HL-60 (cell line): ENCODE data around the gene RASAL3.

Experiments used
- DNase-seq, 2 experiments: peaks; one replicate each; pipeline ENCODE4 v3.0.0-alpha.2; 2010 to 2020; ENCODE audit warnings: low read depth in 1 of 2, low spot score in 1 of 2
- H3K27ac ChIP-seq: fragments of 250-450 bp; sonication (Bioruptor Pico); replicated peaks from 2 replicates; pipeline ENCODE4 v1.5.1; 2020; ENCODE audit warnings: mild to moderate bottlenecking, moderate library complexity
- H3K27me3 ChIP-seq: fragments of 250-450 bp; sonication (Bioruptor Pico); 2 replicates; pipeline ENCODE4 v1.5.1; 2021; ENCODE audit warnings: mild to moderate bottlenecking, moderate library complexity; ENCODE audit not compliant: insufficient read depth, poor library complexity, severe bottlenecking
- H3K4me3 ChIP-seq: replicated peaks from 2 replicates; pipeline ENCODE4 v1.5.1; 2011; ENCODE audit warnings: mild to moderate bottlenecking, control low read depth, low read length; ENCODE audit not compliant: insufficient read depth
- GABPA ChIP-seq: IDR thresholded peaks from 2 replicates; pipeline ENCODE4 v1.6.1; 2012; ENCODE audit warnings: low read depth
- POLR2AphosphoS5 ChIP-seq: IDR thresholded peaks from 2 replicates; pipeline ENCODE4 v1.6.1; 2012; ENCODE audit warnings: low read depth
- SPI1 ChIP-seq: IDR thresholded peaks from 2 replicates; pipeline ENCODE4 v1.6.1; 2012; ENCODE audit warnings: low read depth, mild to moderate bottlenecking, borderline replicate concordance
- TF ChIP-seq, protein P1 (sequence below): IDR thresholded peaks from one replicate; pipeline ENCODE4 v1.5.1; 2011; ENCODE audit warnings: low read length, control low read depth, inconsistent platforms; ENCODE audit not compliant: insufficient read depth
- TF ChIP-seq, protein P2 (sequence below): IDR thresholded peaks from 2 replicates; pipeline ENCODE4 v1.6.1; 2012; ENCODE audit warnings: low read depth; ENCODE audit not compliant: insufficient replicate concordance

RASAL3 gene

DNA sequence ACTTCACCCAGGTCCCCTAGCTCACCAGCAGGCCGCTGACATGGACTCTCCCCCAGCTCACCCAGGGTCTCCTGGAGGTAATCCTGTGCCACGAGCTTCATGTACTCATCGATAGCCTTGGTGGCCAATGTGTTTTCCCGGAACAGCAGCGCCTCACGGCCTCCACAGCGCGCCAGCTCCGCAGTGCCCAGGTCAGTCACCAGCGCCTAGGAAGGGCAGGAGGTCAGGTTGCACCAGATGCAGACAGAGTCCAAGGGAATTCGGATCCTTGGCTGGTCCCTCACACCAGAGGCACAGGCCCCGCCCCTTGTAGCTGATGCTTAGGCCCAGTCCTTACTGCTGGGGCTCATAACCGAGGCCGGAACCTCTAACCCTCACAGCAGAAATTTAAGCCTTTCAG is 7.9 kb downstream of the RASAL3 start:
- H3K4me3 ChIP-seq, result no peak overlapping the region
- no peak for DNase-seq
- TF ChIP-seq POLR2AphosphoS5 (no peak), SPI1 (no peak), GABPA (no peak)
- TF ChIP-seq, protein P1, sequence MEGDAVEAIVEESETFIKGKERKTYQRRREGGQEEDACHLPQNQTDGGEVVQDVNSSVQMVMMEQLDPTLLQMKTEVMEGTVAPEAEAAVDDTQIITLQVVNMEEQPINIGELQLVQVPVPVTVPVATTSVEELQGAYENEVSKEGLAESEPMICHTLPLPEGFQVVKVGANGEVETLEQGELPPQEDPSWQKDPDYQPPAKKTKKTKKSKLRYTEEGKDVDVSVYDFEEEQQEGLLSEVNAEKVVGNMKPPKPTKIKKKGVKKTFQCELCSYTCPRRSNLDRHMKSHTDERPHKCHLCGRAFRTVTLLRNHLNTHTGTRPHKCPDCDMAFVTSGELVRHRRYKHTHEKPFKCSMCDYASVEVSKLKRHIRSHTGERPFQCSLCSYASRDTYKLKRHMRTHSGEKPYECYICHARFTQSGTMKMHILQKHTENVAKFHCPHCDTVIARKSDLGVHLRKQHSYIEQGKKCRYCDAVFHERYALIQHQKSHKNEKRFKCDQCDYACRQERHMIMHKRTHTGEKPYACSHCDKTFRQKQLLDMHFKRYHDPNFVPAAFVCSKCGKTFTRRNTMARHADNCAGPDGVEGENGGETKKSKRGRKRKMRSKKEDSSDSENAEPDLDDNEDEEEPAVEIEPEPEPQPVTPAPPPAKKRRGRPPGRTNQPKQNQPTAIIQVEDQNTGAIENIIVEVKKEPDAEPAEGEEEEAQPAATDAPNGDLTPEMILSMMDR, result no peak
- TF ChIP-seq, protein P2, sequence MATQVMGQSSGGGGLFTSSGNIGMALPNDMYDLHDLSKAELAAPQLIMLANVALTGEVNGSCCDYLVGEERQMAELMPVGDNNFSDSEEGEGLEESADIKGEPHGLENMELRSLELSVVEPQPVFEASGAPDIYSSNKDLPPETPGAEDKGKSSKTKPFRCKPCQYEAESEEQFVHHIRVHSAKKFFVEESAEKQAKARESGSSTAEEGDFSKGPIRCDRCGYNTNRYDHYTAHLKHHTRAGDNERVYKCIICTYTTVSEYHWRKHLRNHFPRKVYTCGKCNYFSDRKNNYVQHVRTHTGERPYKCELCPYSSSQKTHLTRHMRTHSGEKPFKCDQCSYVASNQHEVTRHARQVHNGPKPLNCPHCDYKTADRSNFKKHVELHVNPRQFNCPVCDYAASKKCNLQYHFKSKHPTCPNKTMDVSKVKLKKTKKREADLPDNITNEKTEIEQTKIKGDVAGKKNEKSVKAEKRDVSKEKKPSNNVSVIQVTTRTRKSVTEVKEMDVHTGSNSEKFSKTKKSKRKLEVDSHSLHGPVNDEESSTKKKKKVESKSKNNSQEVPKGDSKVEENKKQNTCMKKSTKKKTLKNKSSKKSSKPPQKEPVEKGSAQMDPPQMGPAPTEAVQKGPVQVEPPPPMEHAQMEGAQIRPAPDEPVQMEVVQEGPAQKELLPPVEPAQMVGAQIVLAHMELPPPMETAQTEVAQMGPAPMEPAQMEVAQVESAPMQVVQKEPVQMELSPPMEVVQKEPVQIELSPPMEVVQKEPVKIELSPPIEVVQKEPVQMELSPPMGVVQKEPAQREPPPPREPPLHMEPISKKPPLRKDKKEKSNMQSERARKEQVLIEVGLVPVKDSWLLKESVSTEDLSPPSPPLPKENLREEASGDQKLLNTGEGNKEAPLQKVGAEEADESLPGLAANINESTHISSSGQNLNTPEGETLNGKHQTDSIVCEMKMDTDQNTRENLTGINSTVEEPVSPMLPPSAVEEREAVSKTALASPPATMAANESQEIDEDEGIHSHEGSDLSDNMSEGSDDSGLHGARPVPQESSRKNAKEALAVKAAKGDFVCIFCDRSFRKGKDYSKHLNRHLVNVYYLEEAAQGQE, result no peak
- H3K27me3 ChIP-seq, result no peaks in the 10 kb centered on the region
- H3K27ac ChIP-seq, result no peak overlapping the region

DNA sequence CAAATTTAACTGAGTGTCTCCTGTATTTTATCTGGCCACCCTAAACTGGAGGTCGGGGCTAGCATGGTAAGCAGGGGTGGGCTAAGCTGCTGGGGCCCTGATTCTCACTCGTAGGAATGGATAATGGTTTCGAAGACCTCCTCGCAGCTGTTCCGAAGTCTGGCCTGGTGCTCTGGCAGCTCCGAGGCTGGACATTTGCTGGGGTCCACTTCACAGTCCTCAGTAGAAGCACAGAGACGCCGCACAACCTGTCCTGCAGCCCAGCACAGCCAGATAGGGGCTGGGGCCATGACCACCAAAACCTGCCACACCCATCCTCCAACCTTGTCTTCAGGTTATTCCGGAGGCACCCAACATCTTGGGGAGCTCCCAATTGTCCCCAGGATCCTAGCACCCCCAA is 8.3 kb downstream of the RASAL3 start:
- no peaks in the 10 kb centered on the region for H3K27me3 ChIP-seq
- H3K27ac ChIP-seq, result no peak overlapping the region
- TF ChIP-seq SPI1 (no peak), POLR2AphosphoS5 (no peak), GABPA (no peak)
- TF ChIP-seq, protein P1, result no peak
- no peak for DNase-seq
- no peak overlapping the region for H3K4me3 ChIP-seq

DNA sequence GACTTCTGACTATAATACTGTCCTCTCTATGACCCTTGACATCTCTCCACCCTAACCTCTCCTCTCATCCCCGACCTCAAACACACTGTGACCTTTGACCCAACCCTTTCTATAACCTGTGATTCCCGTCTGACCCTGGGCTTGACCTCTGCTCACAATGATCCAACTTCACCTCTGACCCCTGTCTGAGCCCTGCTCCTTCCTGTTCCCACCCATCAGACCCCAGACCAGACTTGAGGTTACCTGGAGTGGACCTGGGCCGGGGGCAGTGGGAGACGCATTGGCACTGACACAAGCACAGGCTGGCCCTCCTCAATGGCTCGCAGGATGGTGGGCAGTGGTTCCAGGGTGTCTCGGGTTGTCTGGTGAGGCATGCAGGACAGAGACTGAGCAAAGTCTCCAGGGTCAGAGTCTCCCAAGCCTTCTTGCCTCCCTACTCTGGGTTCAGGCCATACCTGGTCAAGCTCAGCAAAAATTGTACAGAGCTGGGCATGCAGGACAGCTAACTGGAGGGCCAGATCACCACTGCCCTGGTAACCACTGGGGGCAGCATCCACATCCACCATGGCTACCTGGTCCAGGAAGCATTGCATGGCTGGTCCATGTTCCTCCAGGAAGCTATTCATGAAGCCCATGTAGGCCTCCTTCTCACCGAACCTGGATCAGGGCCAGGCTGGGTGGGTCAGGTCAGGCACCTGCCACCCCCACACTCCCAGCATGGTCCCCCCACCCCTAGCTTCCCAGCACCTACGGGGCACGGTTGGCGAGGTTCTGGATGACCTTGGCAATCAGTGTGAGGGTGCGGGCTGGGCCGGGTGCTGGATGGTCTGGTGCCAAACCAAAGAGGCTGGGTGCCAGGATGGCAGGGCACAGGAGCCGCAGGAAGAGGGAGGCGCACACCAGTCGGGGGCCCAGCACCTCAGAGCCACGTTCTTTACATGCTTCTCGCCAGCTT is 10.2 kb downstream of the RASAL3 start:
- DNase-seq, result no peak
- TF ChIP-seq GABPA (no peak), SPI1 (no peak), POLR2AphosphoS5 (no peak)
- TF ChIP-seq, protein P1, result no peak
- no peak overlapping the region for H3K27ac ChIP-seq
- H3K4me3 ChIP-seq, result no peak overlapping the region
- no peaks in the 10 kb centered on the region for H3K27me3 ChIP-seq

DNA sequence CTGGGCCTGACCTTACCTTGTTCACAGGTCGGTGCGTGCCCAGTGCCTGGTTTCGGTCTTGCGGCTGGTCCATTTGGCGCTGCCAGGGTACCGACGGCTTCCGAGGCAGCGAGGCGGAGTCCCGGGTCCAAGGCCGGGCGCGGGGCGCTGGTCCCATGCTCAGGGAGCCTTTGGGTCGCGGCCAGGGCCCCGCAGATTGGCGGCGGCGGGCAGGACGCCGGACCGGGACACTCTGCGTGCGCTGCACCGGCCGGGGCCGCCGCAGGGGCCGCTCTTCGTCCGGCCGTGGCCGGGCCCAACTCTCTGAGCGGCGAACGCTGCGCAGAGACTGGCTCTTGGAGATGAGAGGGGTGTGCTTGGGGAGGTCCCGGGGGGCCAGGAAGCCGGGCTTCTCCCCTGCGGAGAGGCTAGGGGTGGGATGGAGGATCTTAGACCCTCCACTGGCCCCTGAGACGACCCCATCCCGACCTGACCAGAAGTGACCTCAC is 11.2 kb downstream of the RASAL3 start:
- Histone ChIP-seq H3K27me3 (no peaks in the 10 kb centered on the region), H3K27ac (no peak overlapping the region), H3K4me3 (no peak overlapping the region)
- DNase-seq, result no peak
- TF ChIP-seq POLR2AphosphoS5 (no peak), GABPA (no peak), SPI1 (no peak)
- TF ChIP-seq, protein P2, result no peak
- TF ChIP-seq, protein P1, result no peak
